Keratinocyte (primary cell): ENCODE results near the gene MIEN1.
"Not testable (repeated sequence)": the region's sequence is repeated elsewhere in the genome, so short reads cannot be mapped to it uniquely, and the experiment has no call there.

Experiments used
- CTCF ChIP-seq, 3 experiments: IDR thresholded peaks in 1 of 3; conservative IDR thresholded peaks in 1 of 3; optimal IDR thresholded peaks in 1 of 3; 2 replicates in 2 of 3; 3 replicates in 1 of 3; pipeline versions ENCODE3 to v1.5.1; 2011; ENCODE audit warnings: low read length in 3 of 3, mild to moderate bottlenecking in 3 of 3, moderate library complexity in 2 of 3, control low read depth in 1 of 3, inconsistent platforms in 1 of 3; ENCODE audit not compliant: insufficient read depth in 2 of 3; ENCODE audit errors: extremely low read depth in 1 of 3
- EZH2 ChIP-seq: IDR thresholded peaks from one replicate; pipeline ENCODE4 v1.6.1; 2012; ENCODE audit warnings: inconsistent platforms, mild to moderate bottlenecking, low read length, moderate library complexity

- TF ChIP-seq CTCF (optimal IDR thresholded peaks at IDR 0.05 in 1 of 3, IDR thresholded peaks at IDR 0.05 in 1 of 3, conservative IDR thresholded peaks at IDR 0.05 in 1 of 3; ENCODE audit: extremely low read depth in 1 of 3, insufficient read depth in 2 of 3, low read length in 3 of 3); EZH2: not testable (repeated sequence)
Observed at GRCh38 chr17:39748444-39749034, 18.2 kb upstream of the MIEN1 start.
